ENCODE data around the gene SET. TPM values are rescaled to one million over a fixed set of nuclear protein-coding genes. Genes with fewer than 3 reads are reported as not detected.

Gene SET
- total and polyA plus RNA-seq, 2 of the 13 experiments (the other 11 are each of a cell fraction or from before 2014, with no cell fraction given) = 94.2 to 611 TPM

- no peak for TF ChIP-seq ZNF710 (CRISPR knock-in tag; IDR thresholded peaks at IDR 0.05; ENCODE audit: borderline replicate concordance)
- no peak for TF ChIP-seq FOXO4 (CRISPR knock-in tag; conservative IDR thresholded peaks at IDR 0.05)
- no peak for TF ChIP-seq FUBP1 (CRISPR knock-in tag; IDR thresholded peaks at IDR 0.05; ENCODE audit: borderline replicate concordance)
- no peak for TF ChIP-seq TOPORS (CRISPR knock-in tag; IDR thresholded peaks at IDR 0.05)
- TF ChIP-seq GATAD2A (CRISPR knock-in tag; IDR thresholded peaks at IDR 0.05) = peak; percentile 35; the same call in 1 of the 2 replicates
- peak; percentile 18; the same call in 1 of the 2 replicates for TF ChIP-seq SKIL (CRISPR knock-in tag; IDR thresholded peaks at IDR 0.05; ENCODE audit: borderline replicate concordance)
- TF ChIP-seq AGO1 (IDR thresholded peaks at IDR 0.05; ENCODE audit: low read depth, low read length, poor library complexity, severe bottlenecking) = no peak
- TF ChIP-seq ARID4A (CRISPR knock-in tag; IDR thresholded peaks at IDR 0.05; ENCODE audit: borderline replicate concordance) = peak; percentile 62; the same call in 1 of the 2 replicates
- no peak for TF ChIP-seq PHF20 (CRISPR knock-in tag; IDR thresholded peaks at IDR 0.05)
- TF ChIP-seq MYNN (CRISPR knock-in tag; IDR thresholded peaks at IDR 0.05; ENCODE audit: low read depth) = no peak
- peak; percentile 92 for TF ChIP-seq ZBTB2 (CRISPR knock-in tag; IDR thresholded peaks at IDR 0.05; ENCODE audit: low read depth)
- TF ChIP-seq HDAC1 (CRISPR knock-in tag; IDR thresholded peaks at IDR 0.05) = peak; percentile 30; the same call in 1 of the 2 replicates
- TF ChIP-seq CBX1 (IDR thresholded peaks at IDR 0.05; ENCODE audit: low read depth) = no peak
- 0 out of 2 replicates have a peak, but pooled peaks have one; percentile 52 for TF ChIP-seq ZC3H4 (CRISPR knock-in tag; IDR thresholded peaks at IDR 0.05; ENCODE audit: borderline replicate concordance)
Measured at GRCh38 chr9:128688501-128689292, at the start of gene SET (continued).
